HFFc6 (cell line): ENCODE data around the gene GPR55. TPM values are rescaled to one million over a fixed set of nuclear protein-coding genes. Genes with fewer than 3 reads are reported as not detected.

Experiments
- DNase-seq: peaks from one replicate; pipeline ENCODE4 v3.0.0-alpha.2; 2018
- H3K27ac Mint-ChIP-seq: 2 replicates; pipeline ENCODE4 v1.8.0; 2020; ENCODE audit warnings: mild to moderate bottlenecking, mixed read lengths
- H3K27me3 Mint-ChIP-seq: 2 replicates; pipeline ENCODE4 v1.8.0; 2021; ENCODE audit warnings: mild to moderate bottlenecking, moderate library complexity, mixed read lengths; ENCODE audit not compliant: insufficient read depth
- H3K36me3 Mint-ChIP-seq: 2 replicates; pipeline ENCODE4 v1.8.0; 2021; ENCODE audit warnings: low read depth, mixed read lengths
- H3K4me1 Mint-ChIP-seq: 2 replicates; pipeline ENCODE4 v1.8.0; 2020; ENCODE audit warnings: low read depth, mixed read lengths
- H3K4me3 Mint-ChIP-seq: 2 replicates; pipeline ENCODE4 v1.8.0; 2020; ENCODE audit warnings: mild to moderate bottlenecking, moderate library complexity, mixed read lengths
- H3K9me3 Mint-ChIP-seq: 2 replicates; pipeline ENCODE4 v1.8.0; 2020; ENCODE audit warnings: mild to moderate bottlenecking, mixed read lengths
- CTCF ChIP-seq: fragments of 200-600 bp; sonication (generic); IDR thresholded peaks from 2 replicates; pipeline ENCODE4 v1.5.0; 2021; ENCODE audit warnings: antibody characterized with exemption, mild to moderate bottlenecking
- total RNA-seq, 6 experiments: library from RNA; stranded (reverse); fragmentation: NEBNext Ultra II Directional; extraction: Animal tissue kit (Norgen Biotek cat#: 25700); gene quantifications; 2 replicates in 1 of 6; 3 replicates in 5 of 6; pipeline ENCODE4 v1.2.3, GENCODE V29; 2021

The GPR55 gene
- total RNA-seq, 6 experiments from 2014 or later: not detected

- Mint-ChIP-seq H3K27ac (no peak overlapping the region), H3K27me3 (peaks cover 10% of the 10 kb centered on the region)
- DNase-seq: no peak
These were observed 61.5 kb downstream of the GPR55 start for GRCh38 chr2:230863442-230864121.

GRCh38 chr2:230863031-230863430, 62.0 kb downstream of the GPR55 start:
- TF ChIP-seq CTCF: no peak
- Mint-ChIP-seq H3K27ac (no peak overlapping the region), H3K9me3 (no peaks in the 10 kb centered on the region), H3K4me1 (peaks cover 7% of the 10 kb centered on the region), H3K27me3 (peaks cover 12% of the 10 kb centered on the region), H3K36me3 (no peaks in the 10 kb centered on the region), H3K4me3 (no peak overlapping the region)
- no peak for DNase-seq

More at GRCh38 chr2:230863442-230864121, 61.5 kb downstream of the GPR55 start:
- Mint-ChIP-seq H3K9me3 (no peaks in the 10 kb centered on the region), H3K4me3 (peak overlapping the region; percentile 39; the same call in 1 of the 2 replicates), H3K36me3 (no peaks in the 10 kb centered on the region), H3K4me1 (peaks cover 7% of the 10 kb centered on the region)
- TF ChIP-seq CTCF: no peak

GRCh38 chr2:230862292-230862691, 62.8 kb downstream of the GPR55 start:
- Mint-ChIP-seq H3K4me3 (no peak overlapping the region), H3K36me3 (no peaks in the 10 kb centered on the region), H3K9me3 (no peaks in the 10 kb centered on the region), H3K4me1 (peaks cover 7% of the 10 kb centered on the region), H3K27me3 (peaks cover 15% of the 10 kb centered on the region), H3K27ac (no peak overlapping the region)
- DNase-seq: no peak
- TF ChIP-seq CTCF: no peak

GRCh38 chr2:230861552-230862255, 63.3 kb downstream of the GPR55 start:
- TF ChIP-seq CTCF: no peak
- Mint-ChIP-seq H3K4me1 (peaks cover 7% of the 10 kb centered on the region), H3K4me3 (no peak overlapping the region), H3K27ac (no peak overlapping the region), H3K36me3 (no peaks in the 10 kb centered on the region), H3K9me3 (no peaks in the 10 kb centered on the region), H3K27me3 (peaks cover 15% of the 10 kb centered on the region)
- DNase-seq: no peak

Other genes starting within 250 kb of the GPR55 start
- gene CAB39, start 212.4 kb downstream of the GPR55 start, total RNA-seq: 10 to 100 TPM; 50.5 to 60.5 (median 55.4) TPM
- 10 to 100 TPM; 28.1 to 53.8 (median 29.4) TPM for gene ITM2C, start 60.3 kb downstream of the GPR55 start, total RNA-seq
- gene SPATA3, start 70.9 kb upstream of the GPR55 start, total RNA-seq: not detected
- not detected for gene C2orf72, start 112.3 kb upstream of the GPR55 start, total RNA-seq
- 100 to 1,000 TPM; 139 to 200 (median 167) TPM for gene PSMD1, start 131.6 kb upstream of the GPR55 start, total RNA-seq
- under 1 TPM in 5 of 6 experiments, not detected in 1; 0.09 to 0.33 (median 0.26) TPM for gene HTR2B, start 199.8 kb upstream of the GPR55 start, total RNA-seq